Suprapubic skin (tissue), 4 donors: ENCODE data around the gene SYNGR1. TPM values are rescaled to one million over a fixed set of nuclear protein-coding genes. Genes with fewer than 3 reads are reported as not detected.

ENCODE experiments used
- DNase-seq, 2 donors: peaks; one replicate each; pipeline ENCODE4 v3.0.0-alpha.2; 2019; ENCODE audit warnings: low spot score in 2 of 2
- H3K27ac ChIP-seq: fragments of 200-600 bp; sonication (generic); one replicate; pipeline ENCODE4 v1.5.1; 2019
- H3K27me3 ChIP-seq: fragments of 200-600 bp; sonication (generic); one replicate; pipeline ENCODE4 v1.5.1; 2019
- H3K36me3 ChIP-seq: fragments of 200-600 bp; sonication (generic); one replicate; pipeline ENCODE4 v1.5.1; 2019
- H3K4me1 ChIP-seq: fragments of 200-600 bp; sonication (generic); one replicate; pipeline ENCODE4 v1.5.1; 2019
- H3K4me3 ChIP-seq: fragments of 200-600 bp; sonication (generic); one replicate; pipeline ENCODE4 v1.5.1; 2019; ENCODE audit warnings: mild to moderate bottlenecking
- H3K9me3 ChIP-seq: fragments of 200-600 bp; sonication (generic); one replicate; pipeline ENCODE4 v1.5.1; 2019
- EP300 ChIP-seq: sonication (generic); formaldehyde crosslinking; IDR thresholded peaks from one replicate; pipeline ENCODE4 v1.6.1; 2017; ENCODE audit warnings: antibody characterized with exemption
- POLR2A ChIP-seq, 2 donors: fragments of 450-650 bp; IDR thresholded peaks; one replicate each; pipeline ENCODE4 v1.6.1; 2017; ENCODE audit warnings: antibody characterized with exemption in 2 of 2, mild to moderate bottlenecking in 2 of 2, moderate library complexity in 2 of 2
- POLR2AphosphoS5 ChIP-seq, 3 donors: sonication (generic); formaldehyde crosslinking; IDR thresholded peaks; one replicate each; pipeline ENCODE4 v1.6.1; 2017; ENCODE audit warnings: antibody characterized with exemption in 3 of 3
- WGBS: methylation state at CpG from one replicate; pipeline ENCODE4 v1.1.5; 2018; 5-methylcytosine and 5-hydroxymethylcytosine counted together
- total RNA-seq, 4 donors: library from RNA; depleted of rRNA; stranded (reverse); fragments of >200 nt; gene quantifications; one replicate each; pipeline ENCODE4 v1.1.0, GENCODE V29; 2016
- TF ChIP-seq, protein P1 (sequence below), 2 donors: fragments of 200-600 bp in 1 of 2; fragments of 450-650 bp in 1 of 2; sonication (generic) in 1 of 2; IDR thresholded peaks; one replicate each; pipeline ENCODE4 v1.5.1; 2016 to 2019; ENCODE audit warnings: antibody characterized with exemption in 2 of 2, mild to moderate bottlenecking in 1 of 2, moderate library complexity in 1 of 2

The SYNGR1 gene
- total RNA-seq, 4 donors from 2014 or later, result 34.6 to 52.5 (median 44.3) TPM

DNA sequence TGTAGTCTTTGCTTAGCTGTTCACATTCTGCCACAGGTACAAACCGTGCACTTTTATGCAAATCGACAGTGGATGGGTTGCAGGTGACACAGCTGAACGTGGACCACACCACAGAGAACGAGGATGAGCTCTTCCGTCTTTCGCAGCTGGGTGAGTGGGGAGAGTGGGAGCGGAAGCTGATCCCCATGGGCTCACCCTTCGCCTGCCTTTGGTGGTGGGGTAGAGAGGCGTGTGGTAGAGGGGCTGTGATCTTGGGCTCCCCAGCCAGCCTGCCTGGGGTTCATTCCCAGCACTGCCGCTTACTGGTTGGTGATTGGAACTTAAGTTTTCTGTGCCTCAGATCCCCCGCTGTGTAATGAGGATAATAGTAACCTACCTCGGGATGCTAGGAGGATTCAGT, 68.9 kb downstream of the SYNGR1 start:
- H3K4me1 ChIP-seq, result peaks cover 14% of the 10 kb centered on the region
- H3K27ac ChIP-seq, result no peak overlapping the region
- H3K36me3 ChIP-seq, result peaks cover 77% of the 10 kb centered on the region
- H3K9me3 ChIP-seq, result no peaks in the 10 kb centered on the region
- WGBS, result 94% methylated on average over 12 of the region's 12 CpGs
- H3K27me3 ChIP-seq, result no peaks in the 10 kb centered on the region
- no peak for DNase-seq
- TF ChIP-seq, protein P1, sequence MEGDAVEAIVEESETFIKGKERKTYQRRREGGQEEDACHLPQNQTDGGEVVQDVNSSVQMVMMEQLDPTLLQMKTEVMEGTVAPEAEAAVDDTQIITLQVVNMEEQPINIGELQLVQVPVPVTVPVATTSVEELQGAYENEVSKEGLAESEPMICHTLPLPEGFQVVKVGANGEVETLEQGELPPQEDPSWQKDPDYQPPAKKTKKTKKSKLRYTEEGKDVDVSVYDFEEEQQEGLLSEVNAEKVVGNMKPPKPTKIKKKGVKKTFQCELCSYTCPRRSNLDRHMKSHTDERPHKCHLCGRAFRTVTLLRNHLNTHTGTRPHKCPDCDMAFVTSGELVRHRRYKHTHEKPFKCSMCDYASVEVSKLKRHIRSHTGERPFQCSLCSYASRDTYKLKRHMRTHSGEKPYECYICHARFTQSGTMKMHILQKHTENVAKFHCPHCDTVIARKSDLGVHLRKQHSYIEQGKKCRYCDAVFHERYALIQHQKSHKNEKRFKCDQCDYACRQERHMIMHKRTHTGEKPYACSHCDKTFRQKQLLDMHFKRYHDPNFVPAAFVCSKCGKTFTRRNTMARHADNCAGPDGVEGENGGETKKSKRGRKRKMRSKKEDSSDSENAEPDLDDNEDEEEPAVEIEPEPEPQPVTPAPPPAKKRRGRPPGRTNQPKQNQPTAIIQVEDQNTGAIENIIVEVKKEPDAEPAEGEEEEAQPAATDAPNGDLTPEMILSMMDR (IDR thresholded peaks at IDR 0.05), result no peak
- no peak for TF ChIP-seq POLR2A (IDR thresholded peaks at IDR 0.05)
- TF ChIP-seq EP300, result no peak
- TF ChIP-seq POLR2AphosphoS5 (IDR thresholded peaks at IDR 0.05), result no peak
- no peak overlapping the region for H3K4me3 ChIP-seq

DNA sequence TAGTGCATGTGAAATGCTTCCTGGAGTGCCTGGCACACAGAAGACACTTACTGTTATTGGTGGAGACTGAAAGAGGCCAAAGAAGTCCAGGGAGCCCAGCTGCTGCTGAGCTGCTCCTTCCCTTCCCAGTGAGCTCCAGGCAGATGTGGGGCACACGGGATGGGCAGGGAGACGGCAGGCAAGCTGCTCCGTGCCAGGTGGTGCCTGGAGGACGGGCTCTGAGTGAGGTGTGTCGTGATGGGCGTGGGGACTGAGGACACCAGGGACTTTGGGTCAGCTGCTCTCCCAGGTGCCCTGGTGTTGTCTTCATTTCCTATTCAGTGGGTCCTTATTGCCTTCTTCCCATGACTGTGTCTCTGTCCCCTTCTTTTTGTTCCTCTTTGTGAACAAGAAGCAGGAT, 69.3 kb downstream of the SYNGR1 start:
- TF ChIP-seq, protein P1 (IDR thresholded peaks at IDR 0.05), result no peak
- TF ChIP-seq POLR2A (IDR thresholded peaks at IDR 0.05) (no peak), EP300 (no peak), POLR2AphosphoS5 (IDR thresholded peaks at IDR 0.05) (no peak)
- WGBS, result 91% methylated on average over 5 of the region's 6 CpGs
- H3K9me3 ChIP-seq, result no peaks in the 10 kb centered on the region
- H3K27me3 ChIP-seq, result no peaks in the 10 kb centered on the region
- H3K27ac ChIP-seq, result no peak overlapping the region
- DNase-seq, result no peak
- no peak overlapping the region for H3K4me3 ChIP-seq
- H3K4me1 ChIP-seq, result peaks cover 10% of the 10 kb centered on the region
- H3K36me3 ChIP-seq, result peaks cover 81% of the 10 kb centered on the region

- Histone ChIP-seq H3K4me1 (peaks cover 2% of the 10 kb centered on the region), H3K27ac (no peak overlapping the region), H3K9me3 (no peaks in the 10 kb centered on the region), H3K36me3 (peaks cover 89% of the 10 kb centered on the region), H3K4me3 (no peak overlapping the region), H3K27me3 (no peaks in the 10 kb centered on the region)
- WGBS, result 84% methylated on average over 4 of the region's 5 CpGs
- DNase-seq, result no peak
- TF ChIP-seq EP300, result no peak
- TF ChIP-seq, protein P1 (IDR thresholded peaks at IDR 0.05), result no peak
- TF ChIP-seq POLR2A (IDR thresholded peaks at IDR 0.05), result no peak
- no peak for TF ChIP-seq POLR2AphosphoS5 (IDR thresholded peaks at IDR 0.05)
Observed at GRCh38 chr22:39419911-39420310, 70.1 kb downstream of the SYNGR1 start.

GRCh38 chr22:39421691-39422090, 71.9 kb downstream of the SYNGR1 start:
- DNase-seq, result no peak
- Histone ChIP-seq H3K36me3 (peaks cover 90% of the 10 kb centered on the region), H3K4me1 (no peaks in the 10 kb centered on the region), H3K27me3 (no peaks in the 10 kb centered on the region), H3K4me3 (no peak overlapping the region), H3K27ac (no peak overlapping the region), H3K9me3 (no peaks in the 10 kb centered on the region)
- TF ChIP-seq POLR2A (IDR thresholded peaks at IDR 0.05), result no peak
- no peak for TF ChIP-seq EP300
- TF ChIP-seq POLR2AphosphoS5 (IDR thresholded peaks at IDR 0.05), result no peak
- TF ChIP-seq, protein P1 (IDR thresholded peaks at IDR 0.05), result no peak
- WGBS, result 93% methylated on average over 10 of the region's 11 CpGs

- Histone ChIP-seq H3K27me3 (no peaks in the 10 kb centered on the region), H3K4me3 (no peak overlapping the region), H3K9me3 (no peaks in the 10 kb centered on the region), H3K27ac (no peak overlapping the region), H3K4me1 (no peaks in the 10 kb centered on the region), H3K36me3 (peaks cover 90% of the 10 kb centered on the region)
- no peak for TF ChIP-seq POLR2AphosphoS5 (IDR thresholded peaks at IDR 0.05)
- no peak for TF ChIP-seq EP300
- TF ChIP-seq, protein P1 (IDR thresholded peaks at IDR 0.05), result no peak
- no peak for TF ChIP-seq POLR2A (IDR thresholded peaks at IDR 0.05)
- 83% methylated on average over 7 of the region's 7 CpGs for WGBS
- no peak for DNase-seq
Observed at GRCh38 chr22:39422101-39422500, 72.3 kb downstream of the SYNGR1 start.
